ENCODE measurements around the gene PRSS53. TPM values are rescaled to one million over a fixed set of nuclear protein-coding genes. Genes with fewer than 3 reads are reported as not detected.

Gene PRSS53
- polyA plus RNA-seq, 1 of the 3 experiments (the other 2 are of a cell fraction) = 3.1 TPM

GRCh38 chr16:31083556-31083955 lies 5.2 kb downstream of the PRSS53 start:
- H3K79me2 ChIP-seq (ENCODE audit: insufficient read depth) = peaks cover 34% of the 10 kb centered on the region; the same call in 1 of the 2 replicates
- CTCF ChIA-PET = no interaction called here
- DNase-seq = no peak

GRCh38 chr16:31083081-31083480 lies 5.7 kb downstream of the PRSS53 start:
- CTCF ChIA-PET = no interaction called here

More at GRCh38 chr16:31083556-31083955, 5.2 kb downstream of the PRSS53 start:
- Histone ChIP-seq H4K20me1 (ENCODE audit: insufficient read depth) (peaks cover 8% of the 10 kb centered on the region; the same call in 1 of the 2 replicates), H2AFZ (ENCODE audit: low read depth) (no peak overlapping the region), H3K9ac (no peak overlapping the region), H3K4me1 (ENCODE audit: control insufficient read depth in 1 of 2, insufficient read depth in 2 of 2, low read depth in 1 of 2, low read length in 1 of 2) (no peaks in the 10 kb centered on the region; a peak in 1 of 4 replicates), H3K4me2 (no peak overlapping the region), H3F3A (replicated peaks; ENCODE audit: insufficient read depth) (no peaks in the 10 kb centered on the region), H3K27ac (ENCODE audit: low read depth in 2 of 2, low read length in 1 of 2) (no peak overlapping the region; a peak in 1 of 4 replicates), H3K4me3 (ENCODE audit: low read depth in 2 of 2, low read length in 1 of 2) (no peak overlapping the region), H3K9me2 (no peaks in the 10 kb centered on the region), H3K9me3 (no peaks in the 10 kb centered on the region), H3K36me3 (replicated peaks in 1 of 2; ENCODE audit: control insufficient read depth in 1 of 2, insufficient read depth in 2 of 2, low read length in 1 of 2) (peaks cover 23 to 56% of the 10 kb centered on the region in 2 experiments), H3K27me3 (ENCODE audit: insufficient read depth) (no peaks in the 10 kb centered on the region)
- 79% methylated on average over 5 of the region's 5 CpGs for WGBS (ENCODE audit: low lambda C conversion rate)
- POLR2A ChIA-PET = interaction anchor here (0.6 to 2.0 kb wide), 3 partner anchors 9 to 97 kb away, joined by 3 to 6 read pairs (median 3); partner anchors contain the start of gene VKORC1
- no peak for TF ChIP-seq SIN3A (IDR thresholded peaks at IDR 0.05; ENCODE audit: borderline replicate concordance, low read depth, low read length)
- TF ChIP-seq GATA2 (CRISPR knock-in tag; IDR thresholded peaks at IDR 0.05) = no peak
- TF ChIP-seq NRF1 (IDR thresholded peaks at IDR 0.05; ENCODE audit: low read depth, low read length) = no peak
- TF ChIP-seq FOXJ3 (CRISPR knock-in tag; IDR thresholded peaks at IDR 0.05) = no peak
- no peak for TF ChIP-seq MAX (IDR thresholded peaks at IDR 0.05; ENCODE audit: low read depth)
- no peak for TF ChIP-seq IRF3 (IDR thresholded peaks at IDR 0.05; ENCODE audit: low read depth, low read length)

More at GRCh38 chr16:31083081-31083480, 5.7 kb downstream of the PRSS53 start:
- Histone ChIP-seq H2AFZ (ENCODE audit: low read depth) (no peak overlapping the region), H3K79me2 (ENCODE audit: insufficient read depth) (peaks cover 38% of the 10 kb centered on the region; the same call in 1 of the 2 replicates), H3K27me3 (ENCODE audit: insufficient read depth) (no peaks in the 10 kb centered on the region), H3K4me3 (ENCODE audit: low read depth in 2 of 2, low read length in 1 of 2) (no peak overlapping the region), H3K4me2 (no peak overlapping the region), H3K27ac (ENCODE audit: low read depth in 2 of 2, low read length in 1 of 2) (no peak overlapping the region), H3K4me1 (ENCODE audit: control insufficient read depth in 1 of 2, insufficient read depth in 2 of 2, low read depth in 1 of 2, low read length in 1 of 2) (no peaks in the 10 kb centered on the region; a peak in 1 of 4 replicates), H3K9me3 (no peaks in the 10 kb centered on the region), H3K36me3 (replicated peaks in 1 of 2; ENCODE audit: control insufficient read depth in 1 of 2, insufficient read depth in 2 of 2, low read length in 1 of 2) (peaks cover 23 to 59% of the 10 kb centered on the region in 2 experiments), H4K20me1 (ENCODE audit: insufficient read depth) (peaks cover 12% of the 10 kb centered on the region; the same call in 1 of the 2 replicates), H3K9me2 (no peaks in the 10 kb centered on the region), H3F3A (replicated peaks; ENCODE audit: insufficient read depth) (no peaks in the 10 kb centered on the region), H3K9ac (no peak overlapping the region)
- POLR2A ChIA-PET = interaction anchor here (0.6 to 2.0 kb wide), 3 partner anchors 10 to 12 kb away, joined by 3 to 6 read pairs (median 3); partner anchors contain the start of gene VKORC1
- no peak for DNase-seq
- TF ChIP-seq SIN3A (IDR thresholded peaks at IDR 0.05; ENCODE audit: borderline replicate concordance, low read depth, low read length) (no peak), SMC3 (IDR thresholded peaks at IDR 0.05; ENCODE audit: low read depth, low read length) (no peak), CHD2 (IDR thresholded peaks at IDR 0.05; ENCODE audit: low read length, partially characterized antibody) (no peak), RXRA (IDR thresholded peaks at IDR 0.05; ENCODE audit: borderline replicate concordance, low read depth) (no peak), RAD21 (IDR thresholded peaks at IDR 0.05; ENCODE audit: low read length) (no peak), FOXJ3 (CRISPR knock-in tag; IDR thresholded peaks at IDR 0.05) (no peak), TAF1 (IDR thresholded peaks at IDR 0.05; ENCODE audit: borderline replicate concordance, low read depth, low read length) (no peak), POLR2AphosphoS5 (IDR thresholded peaks at IDR 0.05; ENCODE audit: low read depth, low read length) (no peak), CTCF (IDR thresholded peaks at IDR 0.05) (no peak), ZBTB33 (IDR thresholded peaks at IDR 0.05; ENCODE audit: borderline replicate concordance, low read depth) (no peak), RFX5 (IDR thresholded peaks at IDR 0.05; ENCODE audit: low read length) (no peak), FOSL2 (IDR thresholded peaks at IDR 0.05; ENCODE audit: borderline replicate concordance, low read depth) (no peak), TEAD4 (IDR thresholded peaks at IDR 0.05; ENCODE audit: borderline replicate concordance, insufficient read depth) (no peak), MEF2A (IDR thresholded peaks at IDR 0.05; ENCODE audit: borderline replicate concordance, low read depth) (no peak)
- WGBS (ENCODE audit: low lambda C conversion rate) = 88% methylated on average over 9 of the region's 9 CpGs
